Vagina (tissue), 2 donors: ENCODE results near the gene ABCF2. TPM values are rescaled to one million over a fixed set of nuclear protein-coding genes. Genes with fewer than 3 reads are reported as not detected.

ENCODE experiments used
- DNase-seq, 2 donors: peaks; one replicate each; pipeline ENCODE4 v3.0.0-alpha.2; 2017; ENCODE audit errors: extremely low spot score in 2 of 2
- H3K27ac ChIP-seq: fragments of 200-600 bp; sonication (generic); one replicate; pipeline ENCODE4 v1.5.1; 2019
- H3K27me3 ChIP-seq: fragments of 200-600 bp; sonication (generic); one replicate; pipeline ENCODE4 v1.5.1; 2019
- H3K36me3 ChIP-seq, 2 donors: fragments of 200-600 bp; sonication (generic); one replicate each; pipeline ENCODE4 v1.5.1; 2017 to 2019
- H3K4me1 ChIP-seq: fragments of 200-600 bp; sonication (generic); one replicate; pipeline ENCODE4 v1.5.1; 2019
- H3K4me3 ChIP-seq, 2 donors: fragments of 200-600 bp; sonication (generic); 1 replicate in 1 of 2; 2 replicates in 1 of 2; pipeline ENCODE4 v1.5.1; 2016 to 2019
- H3K9me3 ChIP-seq: fragments of 200-600 bp; sonication (generic); one replicate; pipeline ENCODE4 v1.5.1; 2019
- CTCF ChIP-seq, 3 experiments: fragments of 450-650 bp in 2 of 3; fragments of 200-600 bp in 1 of 3; sonication (generic) in 1 of 3; IDR thresholded peaks; one replicate each; pipeline ENCODE4 v1.5.1; 2017 to 2019; ENCODE audit warnings: antibody characterized with exemption in 3 of 3, mild to moderate bottlenecking in 2 of 3, moderate library complexity in 2 of 3
- POLR2A ChIP-seq, 2 donors: fragments of 450-650 bp; IDR thresholded peaks; one replicate each; pipeline ENCODE4 v1.6.1; 2017; ENCODE audit warnings: antibody characterized with exemption in 2 of 2, mild to moderate bottlenecking in 2 of 2, moderate library complexity in 2 of 2
- POLR2AphosphoS5 ChIP-seq, 2 donors: sonication (generic); formaldehyde crosslinking; IDR thresholded peaks; one replicate each; pipeline ENCODE4 v1.9.0; 2017; ENCODE audit warnings: antibody characterized with exemption in 2 of 2, mild to moderate bottlenecking in 2 of 2, low read depth in 1 of 2; ENCODE audit not compliant: insufficient read depth in 1 of 2
- intact Hi-C: fragments of 100-400 bp; cut with DNase I; formaldehyde crosslinking; loops from one replicate; pipeline ENCODE4 v1.15.1; 2023
- total RNA-seq: library from RNA; depleted of rRNA; stranded (reverse); fragments of >200 nt; gene quantifications from one replicate; pipeline ENCODE4 v1.2.3, GENCODE V29; 2016

ABCF2 gene
- total RNA-seq, 1 donor from 2014 or later = 25.3 TPM

DNA sequence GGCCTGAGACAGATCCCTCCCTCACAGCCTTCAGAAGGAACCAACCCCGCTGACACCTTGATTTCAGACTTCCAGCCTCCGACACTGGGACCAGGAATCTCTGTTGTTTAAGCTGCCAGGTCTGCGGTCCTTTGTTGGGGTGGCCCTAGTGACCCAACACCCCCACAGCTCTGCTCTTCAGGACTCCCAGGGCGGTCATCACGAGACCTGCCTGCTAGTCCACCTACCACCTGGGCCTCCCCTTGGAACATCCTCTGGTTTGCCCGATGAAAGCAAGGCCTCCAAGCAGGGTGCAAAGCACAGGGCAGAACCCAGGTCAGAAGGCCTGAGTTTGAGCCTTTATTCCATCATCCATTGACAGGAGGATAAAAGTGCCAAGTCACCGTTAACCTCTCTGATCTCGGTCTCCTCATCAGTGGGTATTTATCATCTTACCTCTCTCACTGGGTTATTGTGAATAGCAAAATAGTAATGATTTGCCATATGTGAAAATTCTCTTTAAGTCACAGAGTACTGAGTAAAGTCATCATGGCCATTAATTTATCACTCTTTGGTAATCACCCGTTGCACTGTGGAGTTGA, 38.4 kb upstream of the ABCF2 start:
- peaks cover 11% of the 10 kb centered on the region for H3K4me1 ChIP-seq
- no peak for TF ChIP-seq POLR2AphosphoS5 (IDR thresholded peaks at IDR 0.05; ENCODE audit: insufficient read depth in 1 of 2, low read depth in 1 of 2)
- no peak for TF ChIP-seq CTCF (IDR thresholded peaks at IDR 0.05)
- TF ChIP-seq POLR2A (IDR thresholded peaks at IDR 0.05) = no peak
- H3K9me3 ChIP-seq = no peaks in the 10 kb centered on the region
- H3K27me3 ChIP-seq = no peaks in the 10 kb centered on the region
- DNase-seq = no peak
- H3K4me3 ChIP-seq = no peak overlapping the region
- H3K27ac ChIP-seq = no peak overlapping the region
- no peaks in the 10 kb centered on the region for H3K36me3 ChIP-seq
- intact Hi-C loops = no loop called here

- Histone ChIP-seq H3K27ac (no peak overlapping the region), H3K4me3 (no peak overlapping the region), H3K36me3 (no peaks in the 10 kb centered on the region), H3K4me1 (peaks cover 11% of the 10 kb centered on the region), H3K27me3 (no peaks in the 10 kb centered on the region), H3K9me3 (no peaks in the 10 kb centered on the region)
- intact Hi-C loops = no loop called here
- no peak for TF ChIP-seq POLR2AphosphoS5 (IDR thresholded peaks at IDR 0.05; ENCODE audit: insufficient read depth in 1 of 2, low read depth in 1 of 2)
- TF ChIP-seq CTCF (IDR thresholded peaks at IDR 0.05) = no peak
- TF ChIP-seq POLR2A (IDR thresholded peaks at IDR 0.05) = no peak
- DNase-seq = no peak
Measured at GRCh38 chr7:151264615-151265014, 37.6 kb upstream of the ABCF2 start.

DNA sequence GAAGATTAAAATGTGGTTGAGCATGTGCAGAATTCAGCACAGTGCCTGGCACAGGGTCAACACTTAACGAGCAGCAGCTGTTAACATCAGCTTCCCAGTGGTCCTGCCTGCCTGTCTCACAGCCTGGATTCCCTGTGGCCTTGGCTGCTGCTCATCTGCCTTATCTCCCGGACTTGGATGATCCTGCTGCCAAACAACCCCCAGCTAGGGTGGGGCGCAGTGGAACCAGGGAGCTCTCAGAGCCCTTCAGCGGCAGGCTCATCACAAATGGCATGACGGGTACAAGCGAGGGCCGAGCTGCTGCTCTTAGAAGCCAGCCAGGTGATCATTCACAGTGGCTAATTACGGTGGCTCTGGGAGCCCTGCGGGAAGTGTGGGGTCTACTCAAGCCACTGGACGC, 34.5 kb upstream of the ABCF2 start:
- DNase-seq = no peak
- H3K4me3 ChIP-seq = no peak overlapping the region
- no peaks in the 10 kb centered on the region for H3K36me3 ChIP-seq
- no peaks in the 10 kb centered on the region for H3K9me3 ChIP-seq
- H3K27me3 ChIP-seq = no peaks in the 10 kb centered on the region
- TF ChIP-seq POLR2A (IDR thresholded peaks at IDR 0.05) (no peak), CTCF (IDR thresholded peaks at IDR 0.05) (no peak), POLR2AphosphoS5 (IDR thresholded peaks at IDR 0.05; ENCODE audit: insufficient read depth in 1 of 2, low read depth in 1 of 2) (no peak)
- no peak overlapping the region for H3K27ac ChIP-seq
- H3K4me1 ChIP-seq = peaks cover 11% of the 10 kb centered on the region
- intact Hi-C loops = no loop called here

DNA sequence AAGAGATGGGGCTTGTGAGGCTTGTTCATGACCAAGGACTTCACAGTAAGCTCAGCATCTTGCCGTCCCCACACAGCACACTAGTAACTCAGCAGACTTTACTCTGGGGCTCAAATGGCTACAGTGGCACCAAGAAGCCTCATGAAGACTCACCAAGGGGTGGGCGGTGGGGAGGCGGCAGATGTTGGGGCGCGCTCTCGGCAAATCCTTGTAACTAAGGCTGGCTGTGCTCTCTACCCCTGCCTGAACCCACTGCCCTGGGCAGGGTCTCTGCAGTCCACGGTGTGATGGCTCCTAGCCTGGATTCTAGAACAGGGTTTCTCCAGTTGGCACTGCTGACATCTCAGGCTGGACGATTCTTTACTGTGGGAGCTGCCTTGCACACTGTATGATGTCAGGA, 33.9 kb upstream of the ABCF2 start:
- Histone ChIP-seq H3K4me3 (no peak overlapping the region), H3K4me1 (peaks cover 11% of the 10 kb centered on the region), H3K27me3 (no peaks in the 10 kb centered on the region), H3K27ac (no peak overlapping the region), H3K36me3 (no peaks in the 10 kb centered on the region), H3K9me3 (no peaks in the 10 kb centered on the region)
- intact Hi-C loops = no loop called here
- TF ChIP-seq CTCF (IDR thresholded peaks at IDR 0.05) (no peak), POLR2AphosphoS5 (IDR thresholded peaks at IDR 0.05; ENCODE audit: insufficient read depth in 1 of 2, low read depth in 1 of 2) (no peak), POLR2A (IDR thresholded peaks at IDR 0.05) (no peak)
- no peak for DNase-seq

- Histone ChIP-seq H3K4me3 (no peak overlapping the region), H3K4me1 (peaks cover 11% of the 10 kb centered on the region), H3K27ac (no peak overlapping the region), H3K27me3 (no peaks in the 10 kb centered on the region), H3K36me3 (no peaks in the 10 kb centered on the region), H3K9me3 (no peaks in the 10 kb centered on the region)
- no peak for TF ChIP-seq POLR2AphosphoS5 (IDR thresholded peaks at IDR 0.05; ENCODE audit: insufficient read depth in 1 of 2, low read depth in 1 of 2)
- no peak for TF ChIP-seq CTCF (IDR thresholded peaks at IDR 0.05)
- TF ChIP-seq POLR2A (IDR thresholded peaks at IDR 0.05) = no peak
- DNase-seq = no peak
- intact Hi-C loops = no loop called here
Measured at GRCh38 chr7:151260471-151260870, 33.5 kb upstream of the ABCF2 start.
